Measurements from ENCODE around the gene SEMA4D.

The SEMA4D gene

DNA sequence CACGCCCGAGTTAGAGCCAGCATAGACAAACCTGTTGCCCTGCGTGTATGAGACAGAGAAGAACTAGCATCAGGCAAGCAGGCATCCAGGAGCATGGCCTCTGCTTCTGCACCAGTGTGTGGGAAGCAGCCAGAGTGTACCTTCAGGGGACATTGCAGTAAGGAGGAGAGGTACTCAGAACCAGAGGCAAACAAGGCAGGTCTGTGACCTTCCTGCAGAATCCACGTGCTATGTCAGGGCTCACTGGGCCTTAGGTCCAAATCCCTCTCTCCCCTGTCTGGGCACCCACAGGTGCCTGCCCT lies 116.7 kb downstream of the SEMA4D start:
- Histone ChIP-seq H3K4me3 (replicated peaks; ENCODE audit: low read depth, low read length) (no peak overlapping the region), H3K36me3 (ENCODE audit: control insufficient read depth, insufficient read depth, low read length) (peaks cover 71% of the 10 kb centered on the region)
- no peak for DNase-seq (ENCODE audit: extremely low read depth, insufficient read length)

GRCh38 chr9:89380437-89381307 lies 117.2 kb downstream of the SEMA4D start:
- H3K36me3 ChIP-seq (ENCODE audit: control insufficient read depth, insufficient read depth, low read length) = peaks cover 67% of the 10 kb centered on the region
- no peak overlapping the region for H3K4me3 ChIP-seq (replicated peaks; ENCODE audit: low read depth, low read length)
- TF ChIP-seq, protein P1, sequence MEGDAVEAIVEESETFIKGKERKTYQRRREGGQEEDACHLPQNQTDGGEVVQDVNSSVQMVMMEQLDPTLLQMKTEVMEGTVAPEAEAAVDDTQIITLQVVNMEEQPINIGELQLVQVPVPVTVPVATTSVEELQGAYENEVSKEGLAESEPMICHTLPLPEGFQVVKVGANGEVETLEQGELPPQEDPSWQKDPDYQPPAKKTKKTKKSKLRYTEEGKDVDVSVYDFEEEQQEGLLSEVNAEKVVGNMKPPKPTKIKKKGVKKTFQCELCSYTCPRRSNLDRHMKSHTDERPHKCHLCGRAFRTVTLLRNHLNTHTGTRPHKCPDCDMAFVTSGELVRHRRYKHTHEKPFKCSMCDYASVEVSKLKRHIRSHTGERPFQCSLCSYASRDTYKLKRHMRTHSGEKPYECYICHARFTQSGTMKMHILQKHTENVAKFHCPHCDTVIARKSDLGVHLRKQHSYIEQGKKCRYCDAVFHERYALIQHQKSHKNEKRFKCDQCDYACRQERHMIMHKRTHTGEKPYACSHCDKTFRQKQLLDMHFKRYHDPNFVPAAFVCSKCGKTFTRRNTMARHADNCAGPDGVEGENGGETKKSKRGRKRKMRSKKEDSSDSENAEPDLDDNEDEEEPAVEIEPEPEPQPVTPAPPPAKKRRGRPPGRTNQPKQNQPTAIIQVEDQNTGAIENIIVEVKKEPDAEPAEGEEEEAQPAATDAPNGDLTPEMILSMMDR (IDR thresholded peaks at IDR 0.05; ENCODE audit: insufficient read depth, low read length, poor library complexity, severe bottlenecking) = no peak
- no peak for DNase-seq (ENCODE audit: extremely low read depth, insufficient read length)
- no peaks in the 10 kb centered on the region for H3K27me3 ChIP-seq (replicated peaks; ENCODE audit: control insufficient read depth, insufficient read depth, low read length)

More for the DNA sequence above, 116.7 kb downstream of the SEMA4D start:
- no peaks in the 10 kb centered on the region for H3K27me3 ChIP-seq (replicated peaks; ENCODE audit: control insufficient read depth, insufficient read depth, low read length)
- TF ChIP-seq, protein P1 (IDR thresholded peaks at IDR 0.05; ENCODE audit: insufficient read depth, low read length, poor library complexity, severe bottlenecking) = no peak

DNA sequence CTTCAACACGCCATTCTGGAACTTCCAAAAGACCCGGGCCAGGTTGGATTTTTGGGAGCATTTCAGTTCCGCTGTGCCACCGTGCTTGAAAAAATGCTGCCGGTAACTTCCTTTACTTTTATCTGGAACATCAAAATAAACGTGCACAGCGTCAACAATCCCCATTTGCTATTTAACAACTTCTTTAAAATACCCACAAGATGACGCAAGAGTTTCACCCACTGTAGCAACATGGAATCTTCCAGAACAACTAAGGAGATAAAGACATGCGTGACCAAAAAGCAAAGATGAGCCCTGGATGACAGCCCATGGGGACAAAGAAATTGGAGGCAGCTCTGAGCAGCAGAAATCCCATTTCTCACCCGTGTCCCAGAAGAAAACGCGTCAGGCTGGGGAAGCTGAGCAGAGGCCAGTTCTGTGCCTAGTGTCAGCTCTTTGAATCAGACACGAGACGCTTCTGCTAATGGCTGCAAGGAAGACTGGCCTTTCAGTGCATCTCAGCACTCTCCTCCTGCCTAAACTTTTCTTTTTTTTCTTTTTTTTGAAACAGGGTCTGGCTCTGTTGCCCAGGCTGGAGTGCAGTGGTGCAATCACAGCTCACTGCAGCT lies 118.3 kb downstream of the SEMA4D start:
- TF ChIP-seq, protein P1 (IDR thresholded peaks at IDR 0.05; ENCODE audit: insufficient read depth, low read length, poor library complexity, severe bottlenecking) = no peak

GRCh38 chr9:89379031-89379430 lies 118.9 kb downstream of the SEMA4D start:
- H3K36me3 ChIP-seq (ENCODE audit: control insufficient read depth, insufficient read depth, low read length) = peaks cover 54% of the 10 kb centered on the region
- TF ChIP-seq, protein P1 (IDR thresholded peaks at IDR 0.05; ENCODE audit: insufficient read depth, low read length, poor library complexity, severe bottlenecking) = no peak
- DNase-seq (ENCODE audit: extremely low read depth, insufficient read length) = no peak
- no peaks in the 10 kb centered on the region for H3K27me3 ChIP-seq (replicated peaks; ENCODE audit: control insufficient read depth, insufficient read depth, low read length)
- no peak overlapping the region for H3K4me3 ChIP-seq (replicated peaks; ENCODE audit: low read depth, low read length)

More for the DNA sequence above, 118.3 kb downstream of the SEMA4D start:
- H3K4me3 ChIP-seq (replicated peaks; ENCODE audit: low read depth, low read length) = no peak overlapping the region
- peaks cover 59% of the 10 kb centered on the region for H3K36me3 ChIP-seq (ENCODE audit: control insufficient read depth, insufficient read depth, low read length)
- H3K27me3 ChIP-seq (replicated peaks; ENCODE audit: control insufficient read depth, insufficient read depth, low read length) = no peaks in the 10 kb centered on the region
- DNase-seq (ENCODE audit: extremely low read depth, insufficient read length) = no peak

GRCh38 chr9:89378541-89378940 lies 119.4 kb downstream of the SEMA4D start:
- TF ChIP-seq, protein P1 (IDR thresholded peaks at IDR 0.05; ENCODE audit: insufficient read depth, low read length, poor library complexity, severe bottlenecking) = no peak
- Histone ChIP-seq H3K36me3 (ENCODE audit: control insufficient read depth, insufficient read depth, low read length) (peaks cover 50% of the 10 kb centered on the region), H3K27me3 (replicated peaks; ENCODE audit: control insufficient read depth, insufficient read depth, low read length) (no peaks in the 10 kb centered on the region), H3K4me3 (replicated peaks; ENCODE audit: low read depth, low read length) (no peak overlapping the region)
- DNase-seq (ENCODE audit: extremely low read depth, insufficient read length) = no peak

All from GM06990 (cell line).